NT2/D1 (cell line): ENCODE results near the gene HAAO.

Source experiments
- DNase-seq: peaks from one replicate; pipeline ENCODE4 v3.0.0-alpha.2; 2011; ENCODE audit warnings: low read depth, low spot score
- H3K27me3 ChIP-seq: 2 replicates; pipeline ENCODE4 v1.6.0; 2011; ENCODE audit warnings: mild to moderate bottlenecking; ENCODE audit not compliant: insufficient read length, insufficient read depth
- H3K36me3 ChIP-seq: 2 replicates; pipeline ENCODE4 v1.6.1; 2011; ENCODE audit warnings: mild to moderate bottlenecking, low read length, mixed read lengths; ENCODE audit not compliant: insufficient read depth, insufficient read length
- H3K4me1 ChIP-seq: 2 replicates; pipeline ENCODE4 v1.5.1; 2011; ENCODE audit not compliant: insufficient read depth, insufficient read length
- H3K4me3 ChIP-seq: 2 replicates; pipeline ENCODE4 v1.5.1; 2011; ENCODE audit warnings: low read depth; ENCODE audit not compliant: insufficient read length
- H3K9ac ChIP-seq: 2 replicates; pipeline ENCODE4 v1.6.0; 2011; ENCODE audit warnings: low read depth; ENCODE audit not compliant: insufficient read length
- H3K9me3 ChIP-seq: 2 replicates; pipeline ENCODE4 v1.5.1; 2011; ENCODE audit warnings: mild to moderate bottlenecking, low read length; ENCODE audit not compliant: insufficient read depth
- SUZ12 ChIP-seq: IDR thresholded peaks from 2 replicates; pipeline ENCODE4 v1.6.1; 2011; ENCODE audit not compliant: insufficient read length, insufficient read depth; ENCODE audit errors: extremely low read depth
- YY1 ChIP-seq: IDR thresholded peaks from 2 replicates; pipeline ENCODE4 v1.6.1; 2011; ENCODE audit not compliant: insufficient read length, insufficient read depth
- ZNF274 ChIP-seq: IDR thresholded peaks from 2 replicates; pipeline ENCODE4 v1.6.1; 2011; ENCODE audit warnings: mild to moderate bottlenecking, low read depth, low read length

Gene HAAO

GRCh38 chr2:42791606-42792005 lies 777 bp downstream of the HAAO start:
- Histone ChIP-seq H3K9me3 (no peaks in the 10 kb centered on the region), H3K4me3 (peak overlapping the region; percentile 67)

GRCh38 chr2:42789751-42790150 lies 2.6 kb downstream of the HAAO start:
- no peak overlapping the region for H3K4me3 ChIP-seq
- no peaks in the 10 kb centered on the region for H3K9me3 ChIP-seq
- no peak overlapping the region for H3K9ac ChIP-seq
- H3K4me1 ChIP-seq, result peaks cover 9% of the 10 kb centered on the region
- no peak for DNase-seq
- no peaks in the 10 kb centered on the region for H3K36me3 ChIP-seq
- no peaks in the 10 kb centered on the region for H3K27me3 ChIP-seq
- TF ChIP-seq YY1, result no peak
- TF ChIP-seq ZNF274, result no peak
- TF ChIP-seq SUZ12, result no peak

More at GRCh38 chr2:42791606-42792005, 777 bp downstream of the HAAO start:
- Histone ChIP-seq H3K9ac (peak overlapping the region; percentile 86), H3K27me3 (no peaks in the 10 kb centered on the region), H3K36me3 (peaks cover 5% of the 10 kb centered on the region), H3K4me1 (peaks cover 8% of the 10 kb centered on the region)
- TF ChIP-seq SUZ12, result no peak
- TF ChIP-seq YY1, result no peak
- TF ChIP-seq ZNF274, result no peak
- no peak for DNase-seq

- DNase-seq, result no peak
- Histone ChIP-seq H3K9ac (no peak overlapping the region), H3K9me3 (no peaks in the 10 kb centered on the region), H3K4me1 (peaks cover 10% of the 10 kb centered on the region), H3K36me3 (no peaks in the 10 kb centered on the region), H3K27me3 (no peaks in the 10 kb centered on the region), H3K4me3 (no peak overlapping the region)
- TF ChIP-seq SUZ12, result no peak
- TF ChIP-seq ZNF274, result no peak
- no peak for TF ChIP-seq YY1
These were observed 3.5 kb downstream of the HAAO start for GRCh38 chr2:42788882-42789281.

- no peak overlapping the region for H3K9ac ChIP-seq
- no peak for DNase-seq
- H3K27me3 ChIP-seq, result no peaks in the 10 kb centered on the region
- no peaks in the 10 kb centered on the region for H3K9me3 ChIP-seq
- peaks cover 12% of the 10 kb centered on the region for H3K4me1 ChIP-seq
- no peak overlapping the region for H3K4me3 ChIP-seq
- peaks cover 3% of the 10 kb centered on the region for H3K36me3 ChIP-seq
- no peak for TF ChIP-seq SUZ12
- TF ChIP-seq ZNF274, result no peak
- no peak for TF ChIP-seq YY1
These were observed 3.9 kb downstream of the HAAO start for GRCh38 chr2:42788478-42788793.

GRCh38 chr2:42787788-42788477 lies 4.5 kb downstream of the HAAO start:
- no peak overlapping the region for H3K9ac ChIP-seq
- peaks cover 8% of the 10 kb centered on the region for H3K36me3 ChIP-seq
- H3K9me3 ChIP-seq, result no peaks in the 10 kb centered on the region
- TF ChIP-seq ZNF274, result no peak
- TF ChIP-seq SUZ12, result no peak
- no peak for TF ChIP-seq YY1
- H3K27me3 ChIP-seq, result no peaks in the 10 kb centered on the region
- no peak overlapping the region for H3K4me3 ChIP-seq
- no peak for DNase-seq
- peaks cover 12% of the 10 kb centered on the region for H3K4me1 ChIP-seq

GRCh38 chr2:42787424-42787787 lies 5.0 kb downstream of the HAAO start:
- Histone ChIP-seq H3K36me3 (peaks cover 10% of the 10 kb centered on the region), H3K9me3 (no peaks in the 10 kb centered on the region), H3K4me3 (no peak overlapping the region), H3K4me1 (peaks cover 12% of the 10 kb centered on the region), H3K9ac (no peak overlapping the region), H3K27me3 (no peaks in the 10 kb centered on the region)
- DNase-seq, result no peak
- TF ChIP-seq SUZ12 (no peak), ZNF274 (no peak), YY1 (no peak)

GRCh38 chr2:42786561-42787345 lies 5.6 kb downstream of the HAAO start:
- TF ChIP-seq YY1 (no peak), ZNF274 (no peak), SUZ12 (no peak)
- DNase-seq, result no peak
- Histone ChIP-seq H3K9ac (no peak overlapping the region), H3K4me3 (no peak overlapping the region), H3K27me3 (no peaks in the 10 kb centered on the region), H3K36me3 (peaks cover 10% of the 10 kb centered on the region), H3K9me3 (no peaks in the 10 kb centered on the region), H3K4me1 (peaks cover 10% of the 10 kb centered on the region)
